Epidermal melanocyte (primary cell): ENCODE measurements around the gene DUSP19.

Source experiments
- DNase-seq: peaks from one replicate; pipeline ENCODE4 v3.0.0; 2011; ENCODE audit warnings: low spot score; ENCODE audit not compliant: insufficient read length

DUSP19 gene

GRCh38 chr2:183124222-183124956 is 45.8 kb downstream of the DUSP19 start, which contains the start of gene NUP35:
Gene NUP35, plus strand, starts transcription at chr2:183124443. Its CDS starts 15 bp downstream, at chr2:183124458.
- peak; percentile 64 for DNase-seq

GRCh38 chr2:183124957-183125255 is 46.4 kb downstream of the DUSP19 start:
- no peak for DNase-seq

DNA sequence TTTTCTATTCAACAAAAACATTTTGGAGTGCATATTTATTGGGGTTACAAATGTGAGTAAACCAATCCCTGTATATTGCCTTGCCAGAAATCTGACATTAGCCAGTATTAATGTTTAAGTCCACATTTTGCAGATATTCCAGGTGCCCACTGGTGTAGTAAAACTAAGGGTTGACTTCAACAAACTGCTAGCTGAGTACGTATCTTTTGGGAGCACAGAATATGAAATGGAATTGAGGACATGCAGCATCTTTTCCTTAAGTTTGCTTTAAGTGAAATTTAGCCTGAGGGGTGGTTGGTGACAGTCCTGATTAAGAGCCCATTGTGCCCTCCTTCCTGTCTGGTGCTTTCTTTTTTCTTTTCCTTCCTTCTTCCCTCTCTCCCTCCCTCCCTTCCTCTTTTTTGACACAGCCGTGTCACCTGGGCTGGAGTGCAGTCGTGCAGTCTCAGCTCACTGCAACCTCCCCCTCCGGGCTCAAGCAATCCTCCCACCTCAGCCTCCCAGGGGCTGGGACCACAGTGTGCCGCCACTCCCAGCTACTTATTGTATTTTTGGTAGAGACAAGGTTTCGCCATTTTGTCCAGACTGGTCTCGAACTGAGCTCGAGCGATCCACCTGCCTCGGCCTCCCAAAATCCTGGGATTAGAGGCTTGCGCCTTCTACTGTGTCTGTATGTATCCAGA is 47.3 kb downstream of the DUSP19 start:
- no peak for DNase-seq

GRCh38 chr2:183126635-183127034 is 48.1 kb downstream of the DUSP19 start:
- DNase-seq: no peak

DNA sequence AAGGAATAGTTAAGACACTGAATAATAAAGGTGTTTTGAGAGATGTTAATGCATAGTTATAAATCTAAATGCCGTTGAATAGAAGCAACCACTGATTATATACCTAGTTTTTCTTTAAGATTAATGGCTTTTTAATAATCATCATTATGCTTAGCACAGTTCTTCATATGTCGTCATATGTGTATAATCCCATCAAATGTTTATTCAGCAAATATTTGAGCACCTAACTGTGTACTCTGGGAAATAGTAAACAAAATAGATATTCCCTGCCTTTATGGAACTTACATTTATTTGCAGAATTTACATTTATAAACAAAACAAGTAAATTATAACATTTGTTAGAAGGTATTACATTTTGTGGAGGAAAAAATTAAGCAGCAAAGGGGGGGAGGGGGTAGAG is 55.5 kb downstream of the DUSP19 start:
- no peak for DNase-seq

- DNase-seq: no peak
These were observed 70.4 kb downstream of the DUSP19 start for GRCh38 chr2:183148955-183149354.

DNA sequence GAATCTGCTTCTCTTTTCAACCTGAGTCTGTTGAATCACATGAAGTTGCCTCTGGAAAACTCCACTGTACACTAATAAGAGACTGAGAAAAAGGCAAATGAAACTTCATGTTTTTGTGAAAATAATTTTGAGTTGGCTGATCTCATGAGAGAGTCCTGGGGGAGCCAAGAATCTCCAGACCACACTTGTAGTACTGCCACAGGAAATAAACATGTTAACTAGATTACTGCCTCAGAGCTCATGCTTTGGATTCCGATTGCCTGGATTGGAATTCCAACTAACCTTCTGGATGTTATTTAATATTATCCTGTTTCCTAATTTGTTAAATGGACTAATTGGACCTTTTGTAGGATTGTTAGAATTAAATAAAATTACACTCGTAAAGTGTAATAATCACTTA is 70.9 kb downstream of the DUSP19 start:
- DNase-seq: no peak
